HG03571 (cell line): Measurements from ENCODE around the gene SUMO3.

Experiments
- ATAC-seq: cut with Tn5 transposase; IDR thresholded peaks from one replicate; pipeline ENCODE4 v1.9.1; 2021; ENCODE audit not compliant: unreplicated experiment

SUMO3 gene

DNA sequence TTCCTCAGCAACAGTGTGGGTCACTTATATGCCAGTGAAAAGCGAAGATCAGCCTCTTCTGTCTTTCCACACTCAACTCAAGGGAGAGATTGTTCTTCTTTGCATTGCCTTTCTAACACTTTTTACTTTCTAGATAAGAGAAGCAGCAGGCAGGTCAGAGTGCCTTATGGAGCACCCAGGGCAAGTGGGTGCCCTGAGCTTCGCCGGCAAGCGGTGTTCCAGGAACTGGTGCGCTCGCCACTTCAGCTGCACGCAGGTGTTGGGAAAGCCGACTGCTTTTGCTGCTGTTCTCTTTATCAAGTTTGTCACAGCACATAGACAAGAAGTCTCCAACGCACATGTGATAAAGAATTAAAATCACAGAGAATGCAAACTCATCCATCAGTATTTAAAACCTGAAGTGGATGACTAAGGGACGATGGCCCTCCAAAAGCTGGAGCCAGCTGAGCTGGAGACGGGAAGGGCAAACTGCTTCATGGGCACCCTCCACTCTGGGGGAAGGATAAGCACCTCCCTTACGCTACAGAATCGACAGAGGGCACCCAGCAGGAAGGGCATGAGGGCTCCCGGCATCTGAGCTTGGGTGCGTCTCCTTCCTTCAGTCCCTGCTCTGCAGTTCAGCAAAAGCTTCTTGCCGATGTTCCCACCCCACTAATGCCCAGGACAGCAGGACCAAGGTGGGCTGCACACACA, 36.9 kb downstream of the SUMO3 start:
- no peak for ATAC-seq

GRCh38 chr21:44780137-44780502, 37.7 kb downstream of the SUMO3 start:
- no peak for ATAC-seq

- ATAC-seq = no peak
Measured at GRCh38 chr21:44779417-44780136, 38.3 kb downstream of the SUMO3 start.

DNA sequence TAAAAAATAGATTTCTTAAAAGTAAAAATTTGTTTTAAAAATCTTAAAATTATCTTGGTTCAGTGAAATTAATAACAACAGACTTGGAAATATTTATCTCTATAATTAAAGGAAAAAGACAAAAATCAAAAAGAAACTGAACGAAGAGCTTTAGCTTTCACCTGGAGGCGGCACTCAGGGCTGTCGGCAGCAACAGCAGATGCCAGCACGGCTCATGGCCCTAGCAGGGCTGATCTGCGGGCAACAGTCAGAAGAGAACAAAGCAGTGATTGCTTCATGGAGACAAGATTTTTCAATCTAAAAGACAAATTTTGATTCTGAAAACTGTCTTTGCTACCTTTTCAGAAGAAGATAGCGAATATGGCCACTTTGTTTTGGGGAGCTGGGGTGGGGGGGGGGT, 38.9 kb downstream of the SUMO3 start:
- no peak for ATAC-seq

DNA sequence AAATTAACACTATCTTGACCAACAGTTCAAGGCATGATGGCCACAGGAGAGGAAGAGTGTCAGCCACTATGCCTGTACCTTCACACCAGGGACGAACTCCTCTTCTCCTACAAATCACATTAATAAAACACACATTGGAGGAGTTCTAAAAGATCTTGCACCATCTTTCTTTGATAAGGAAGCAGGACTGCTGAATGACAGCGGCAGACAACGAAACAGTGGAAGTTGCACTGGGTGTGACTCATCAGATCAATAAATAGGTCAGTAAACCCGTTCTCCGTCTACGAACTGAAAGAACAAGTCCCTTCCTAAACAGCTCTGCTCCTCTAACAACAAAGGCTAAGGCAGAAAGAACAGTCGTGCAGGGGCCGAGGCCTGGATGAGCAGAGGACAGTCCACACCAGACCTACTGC, 39.4 kb downstream of the SUMO3 start:
- ATAC-seq = no peak

DNA sequence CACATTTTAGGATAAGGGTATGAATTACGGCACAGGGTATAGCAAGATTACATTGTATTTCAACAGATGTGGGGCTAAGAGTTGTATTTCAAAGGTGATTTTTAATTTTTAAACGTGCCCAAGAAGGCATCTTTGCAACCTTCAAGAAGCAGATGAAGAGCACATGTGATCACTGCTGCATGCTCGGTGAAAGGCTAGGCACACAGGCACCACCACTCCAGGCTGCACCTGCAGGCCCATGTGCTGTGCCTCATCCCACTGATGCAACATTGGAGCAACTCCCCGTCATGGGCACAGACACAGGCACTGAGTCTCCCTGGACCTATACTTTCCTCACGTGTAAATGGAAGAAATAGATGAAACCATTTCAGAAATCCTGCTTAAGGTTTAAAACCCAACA, 39.8 kb downstream of the SUMO3 start:
- no peak for ATAC-seq

DNA sequence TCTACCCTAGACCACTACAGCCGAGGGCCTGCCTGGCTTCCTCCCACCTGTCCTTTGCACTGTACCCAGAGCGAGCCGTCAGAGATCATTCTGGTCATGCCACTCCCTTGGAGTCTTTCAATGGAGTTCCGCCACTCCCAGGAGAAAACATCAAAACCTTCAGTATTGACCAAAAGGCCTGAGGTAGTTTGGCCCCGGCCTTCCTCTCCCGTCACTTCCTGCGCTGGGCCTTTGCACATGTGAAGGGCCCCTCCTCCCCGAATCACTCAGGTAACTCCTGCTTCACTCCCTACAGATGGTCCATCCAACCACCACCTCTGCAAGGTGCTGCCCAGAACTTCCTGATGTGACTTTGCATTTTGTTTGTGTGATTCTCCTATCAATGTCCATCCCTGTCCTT, 42.9 kb downstream of the SUMO3 start:
- ATAC-seq = no peak

- no peak for ATAC-seq
Measured at GRCh38 chr21:44773291-44773932, 44.5 kb downstream of the SUMO3 start.

DNA sequence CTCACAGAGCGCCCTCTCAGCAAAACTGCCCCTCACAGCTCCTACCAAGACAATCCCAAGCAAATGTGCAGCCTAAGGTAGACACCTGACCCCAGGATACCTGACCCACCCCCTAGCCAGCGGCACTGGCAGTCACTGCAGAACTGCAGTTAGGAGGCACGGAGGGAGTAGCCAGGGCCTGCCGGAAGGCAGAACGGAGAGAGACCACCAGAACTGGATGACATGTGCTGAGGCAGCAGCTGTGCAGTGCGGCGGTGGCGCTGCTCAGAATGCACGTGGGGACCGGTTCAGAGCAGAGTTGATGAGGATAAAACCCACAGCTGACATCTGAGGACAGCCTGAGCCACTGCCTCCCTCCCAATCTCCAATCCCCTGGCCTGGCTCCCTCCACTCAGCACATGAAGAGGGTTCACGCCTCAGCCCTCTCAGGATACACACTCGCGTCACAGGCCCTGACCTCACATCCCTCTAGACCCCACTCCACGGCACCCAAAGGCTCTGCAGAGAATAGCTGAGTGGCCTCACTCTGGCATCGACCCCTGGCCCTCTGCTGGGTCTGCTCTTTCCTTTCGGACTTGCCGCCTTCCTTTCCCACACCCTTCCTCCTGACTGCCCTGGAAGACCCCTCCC, 45.9 kb downstream of the SUMO3 start:
- ATAC-seq = no peak

DNA sequence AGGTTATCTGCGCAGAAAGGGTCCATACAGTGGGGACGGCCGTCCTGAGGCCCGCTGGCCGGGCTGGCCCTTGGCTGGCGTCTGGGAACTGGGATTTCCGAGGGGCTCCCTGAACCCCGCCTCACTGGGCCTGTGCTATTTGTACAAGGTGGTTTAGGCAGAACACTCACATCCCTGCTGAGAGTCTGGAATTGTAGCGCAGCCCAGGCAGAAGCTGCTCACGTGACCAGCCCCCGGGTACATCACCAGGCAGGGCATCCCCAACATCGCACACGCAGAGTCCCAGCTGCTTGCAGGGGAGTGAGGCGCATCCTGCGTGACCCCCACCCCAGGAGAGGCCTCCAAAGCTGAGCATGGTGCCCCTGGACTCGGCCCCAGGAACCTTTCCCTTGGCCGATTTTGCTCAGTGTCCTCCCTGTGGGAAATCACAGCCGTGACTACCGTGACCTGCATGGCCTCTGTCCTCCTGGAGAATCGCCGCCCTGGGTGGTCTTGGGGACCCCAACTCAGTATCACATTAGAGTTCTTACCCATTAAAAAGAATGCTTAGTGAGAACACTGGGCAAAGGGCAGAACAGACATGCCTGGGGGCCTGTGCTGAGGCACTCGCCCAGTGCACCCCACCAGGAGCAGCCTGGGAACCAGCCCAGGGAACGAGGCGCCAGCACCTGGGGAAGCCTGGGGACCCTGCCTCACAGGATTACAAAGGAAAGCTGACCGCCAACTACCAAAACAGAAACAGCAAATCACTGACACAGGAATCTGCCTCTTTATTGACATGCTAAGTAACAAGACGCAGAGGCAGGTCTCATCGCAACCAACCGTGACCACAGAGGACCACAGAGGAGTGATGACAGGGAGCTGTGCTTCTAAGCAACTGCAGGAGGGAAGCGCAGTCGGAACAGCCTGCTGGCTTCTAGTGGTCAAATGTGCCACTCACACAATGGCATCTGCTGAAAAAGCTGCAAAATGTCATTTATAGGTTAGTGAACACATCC, 49.7 kb downstream of the SUMO3 start:
- ATAC-seq = no peak

DNA sequence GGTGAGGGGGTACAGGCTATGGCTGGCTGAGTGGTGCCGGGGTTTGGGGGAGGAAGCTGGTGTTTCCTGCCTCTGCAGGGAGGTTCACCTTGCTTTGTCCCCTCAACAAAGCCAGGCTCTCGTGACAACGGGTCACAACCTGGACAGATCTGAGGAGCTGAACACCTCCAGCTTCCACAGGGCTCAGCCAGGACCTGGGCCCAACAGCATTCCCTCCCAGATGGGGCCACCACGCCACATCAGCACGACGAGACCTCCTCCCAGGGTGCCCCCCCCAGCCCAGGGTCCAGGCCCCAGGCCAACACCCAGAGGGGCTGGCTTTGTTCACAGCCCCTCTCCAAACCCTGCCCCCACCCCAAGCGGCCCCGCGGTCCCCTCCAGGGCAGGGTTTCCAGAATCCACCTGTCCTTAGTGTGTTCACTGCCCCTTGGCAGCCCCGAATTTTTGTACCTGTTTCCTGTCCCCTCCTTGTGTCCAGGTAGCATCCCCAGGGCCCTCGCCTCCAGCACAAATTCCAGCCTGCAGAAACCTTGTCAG, 51.0 kb downstream of the SUMO3 start:
- no peak for ATAC-seq

DNA sequence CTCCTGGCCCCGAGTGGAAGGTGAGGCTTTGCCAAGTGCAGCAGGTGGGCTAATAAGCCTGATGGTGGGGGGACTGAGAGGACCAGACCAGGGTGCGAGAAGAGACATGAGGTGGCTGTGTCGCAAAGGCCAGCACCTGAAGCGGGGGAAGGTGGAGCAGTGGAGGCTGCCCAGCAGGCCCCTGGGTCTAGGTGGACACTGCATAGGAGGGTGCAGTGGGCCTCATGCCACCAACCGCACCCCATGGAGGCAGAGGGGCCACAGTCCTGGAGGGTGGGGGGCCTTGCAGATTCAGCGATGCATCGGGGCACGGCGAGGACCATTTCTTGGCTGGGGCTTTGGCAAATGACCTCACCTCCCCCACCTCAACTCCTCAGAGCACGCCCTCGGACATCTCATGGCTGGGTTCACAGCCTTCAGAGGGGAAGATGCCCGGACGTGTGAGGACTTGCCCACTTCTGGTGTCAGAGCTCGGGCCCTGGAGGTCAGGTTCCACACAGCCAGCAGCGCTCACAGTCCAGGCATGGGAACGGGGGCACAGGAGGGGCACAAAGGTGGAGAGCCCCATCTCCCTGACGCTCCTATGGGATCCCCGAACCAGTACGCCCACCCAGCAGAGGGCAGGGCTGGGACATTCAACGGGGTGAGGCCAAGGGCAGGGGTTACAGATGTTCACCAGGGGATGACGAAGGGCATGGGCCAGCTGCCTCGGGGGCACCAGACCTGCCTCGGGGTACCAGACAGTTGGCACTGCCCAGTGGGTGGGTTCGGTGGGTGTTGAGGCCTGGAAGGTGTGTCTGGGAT, 51.6 kb downstream of the SUMO3 start:
- ATAC-seq = no peak

GRCh38 chr21:44765231-44766013, 52.4 kb downstream of the SUMO3 start:
- ATAC-seq = no peak

DNA sequence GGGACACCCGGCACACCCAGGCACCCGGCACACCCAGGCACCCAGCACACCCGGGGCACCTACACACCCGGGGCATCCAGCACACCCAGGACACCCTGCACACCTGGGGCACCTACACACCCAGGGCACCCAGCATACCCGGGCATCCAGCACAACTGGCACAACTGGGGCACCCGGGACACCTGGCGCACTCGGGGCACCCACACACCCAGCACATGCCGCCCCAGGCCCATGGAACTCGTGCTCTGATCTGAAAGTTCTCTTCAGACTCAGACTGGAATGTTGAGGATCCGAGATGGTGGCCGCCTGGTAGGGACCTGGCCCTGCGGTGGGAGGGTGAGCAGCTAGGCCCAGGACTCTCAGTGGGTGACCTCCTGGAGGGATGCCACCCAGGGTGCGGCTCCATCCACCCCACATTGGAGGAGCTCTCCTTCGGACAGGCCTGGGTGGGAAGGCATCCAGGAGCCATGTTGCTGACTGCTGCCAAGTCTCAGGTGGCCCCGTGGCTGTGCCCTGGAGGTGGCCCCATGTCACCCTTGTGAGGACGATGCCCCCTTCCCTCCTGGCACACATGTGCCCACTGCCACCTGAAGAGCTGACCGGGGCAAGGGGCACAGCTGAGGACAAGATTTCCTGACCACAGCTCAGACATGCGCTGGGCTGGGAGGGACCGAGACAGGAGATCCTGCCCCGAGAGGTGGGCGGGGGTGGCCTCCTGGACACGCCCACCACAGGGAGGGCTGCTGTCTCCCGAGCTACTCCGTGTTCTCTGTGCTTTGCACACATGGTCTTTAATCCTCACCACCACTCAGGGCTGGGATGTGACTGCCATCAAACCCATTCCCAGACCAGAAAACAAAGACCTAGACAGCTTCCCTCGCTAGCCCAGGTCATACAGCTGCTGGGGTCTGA, 53.3 kb downstream of the SUMO3 start:
- no peak for ATAC-seq

GRCh38 chr21:44763451-44764318, 54.2 kb downstream of the SUMO3 start:
- no peak for ATAC-seq

DNA sequence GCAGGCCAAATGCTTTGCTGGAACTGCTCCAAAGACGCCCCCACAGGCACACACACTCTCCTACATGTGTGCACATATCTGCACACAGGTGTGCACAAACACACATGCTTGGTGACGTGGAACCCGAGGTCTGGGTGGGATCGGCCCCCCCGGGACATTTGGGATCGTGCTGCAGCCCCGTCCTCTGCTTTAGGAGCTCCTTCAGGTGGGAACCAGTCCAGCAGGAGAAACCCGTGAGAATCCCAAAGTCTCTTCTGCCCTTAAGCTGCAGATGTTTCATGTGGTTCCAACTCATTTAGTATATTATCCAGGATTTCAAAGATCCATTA, 54.8 kb downstream of the SUMO3 start:
- no peak for ATAC-seq
